T-helper 1 cell treated with Interleukin-12 subunit alpha and Interleukin-12 subunit beta and Interleukin-4 antibody, amounts not matched to agents 30 μg/mL and 1 μg/mL, for 36 hours (primary cell): ENCODE results near the gene MPZL1.
"Not testable (repeated sequence)": the region's sequence is repeated elsewhere in the genome, so short reads cannot be mapped to it uniquely, and the experiment has no call there.

Experiments used
- H3K27ac Mint-ChIP-seq: one replicate; pipeline ENCODE4 v1.8.0; 2021; ENCODE audit warnings: mild to moderate bottlenecking, mixed read lengths
- H3K27me3 Mint-ChIP-seq: one replicate; pipeline ENCODE4 v1.8.0; 2021; ENCODE audit warnings: low read depth, mixed read lengths
- H3K36me3 Mint-ChIP-seq: one replicate; pipeline ENCODE4 v1.8.0; 2021; ENCODE audit warnings: low read depth, mixed read lengths
- H3K4me1 Mint-ChIP-seq: one replicate; pipeline ENCODE4 v1.8.0; 2021; ENCODE audit warnings: low read depth, mixed read lengths
- H3K4me3 Mint-ChIP-seq: one replicate; pipeline ENCODE4 v1.8.0; 2021; ENCODE audit warnings: mild to moderate bottlenecking, moderate library complexity, mixed read lengths
- H3K9me3 Mint-ChIP-seq: one replicate; pipeline ENCODE4 v1.8.0; 2021; ENCODE audit warnings: mixed read lengths

MPZL1 gene

DNA sequence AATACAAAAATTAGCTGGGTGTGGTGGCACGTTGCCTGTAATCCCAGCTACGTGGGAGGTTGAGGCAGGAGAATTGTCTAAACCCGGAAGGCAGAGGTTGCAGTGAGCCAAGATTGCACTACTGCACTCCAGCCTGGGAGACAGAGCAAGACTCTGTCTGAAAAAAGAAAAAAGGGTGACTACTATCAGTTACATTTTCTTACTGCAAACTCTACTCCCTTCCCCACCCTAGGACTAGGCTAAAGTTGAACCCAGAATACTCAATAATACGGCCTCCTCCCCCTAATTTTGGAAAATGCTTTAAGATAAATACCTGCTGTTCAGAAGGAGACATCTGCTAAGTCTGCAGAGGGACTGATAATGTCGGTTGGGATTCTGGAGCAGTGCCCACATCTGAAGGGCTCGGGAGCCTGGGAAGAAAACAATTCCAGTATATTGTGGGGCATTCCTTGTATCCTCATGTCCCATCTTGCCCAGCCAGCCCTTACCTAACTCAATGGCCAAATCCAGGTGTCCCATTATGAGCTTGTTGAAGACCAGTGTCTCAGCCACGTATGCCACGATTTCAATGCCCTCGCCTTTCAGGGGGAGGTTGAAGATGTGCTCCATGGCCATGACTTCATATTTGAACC lies 102.5 kb downstream of the MPZL1 start:
- peaks cover 16% of the 10 kb centered on the region for H3K4me1 Mint-ChIP-seq

DNA sequence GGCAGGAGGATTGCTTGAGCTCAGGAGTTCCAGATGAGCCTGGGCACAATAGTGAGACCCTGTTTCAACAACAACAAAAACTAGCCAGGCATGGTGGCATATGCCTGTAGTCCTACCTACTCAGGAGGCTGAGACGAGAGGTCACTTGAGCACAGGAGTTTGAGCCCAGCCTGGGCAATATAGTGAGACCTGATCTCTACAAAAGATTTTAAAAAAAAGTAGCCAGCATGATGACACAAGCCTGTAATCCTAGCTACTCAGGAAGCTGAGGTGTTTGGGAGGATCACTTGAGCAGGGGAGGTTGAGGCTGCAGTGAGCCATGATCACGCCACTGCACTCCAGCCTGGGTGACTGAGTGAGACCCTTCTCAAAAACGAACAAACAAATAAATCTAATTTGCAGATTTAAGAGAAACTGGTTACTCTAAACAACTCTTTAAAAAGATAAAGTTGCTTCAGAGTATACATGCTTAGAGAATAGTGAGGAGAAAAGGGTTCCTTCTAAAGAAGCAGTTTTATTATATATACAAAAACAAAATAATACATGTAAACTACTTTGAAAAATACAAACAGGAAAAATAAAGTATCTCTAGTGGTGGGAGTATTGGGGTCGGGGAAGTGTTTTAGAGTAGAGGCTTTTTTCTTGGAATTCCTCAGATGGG lies 103.8 kb downstream of the MPZL1 start:
- no peak overlapping the region for H3K27ac Mint-ChIP-seq
- peaks cover 7% of the 10 kb centered on the region for H3K27me3 Mint-ChIP-seq
- H3K36me3 Mint-ChIP-seq = no peaks in the 10 kb centered on the region
- peaks cover 14% of the 10 kb centered on the region for H3K4me1 Mint-ChIP-seq
- H3K9me3 Mint-ChIP-seq = no peaks in the 10 kb centered on the region
- H3K4me3 Mint-ChIP-seq = no peak overlapping the region

More for the DNA sequence above, 102.5 kb downstream of the MPZL1 start:
- Mint-ChIP-seq H3K9me3 (no peaks in the 10 kb centered on the region), H3K27me3 (peaks cover 8% of the 10 kb centered on the region), H3K27ac (no peak overlapping the region), H3K36me3 (peaks cover 2% of the 10 kb centered on the region), H3K4me3 (no peak overlapping the region)

DNA sequence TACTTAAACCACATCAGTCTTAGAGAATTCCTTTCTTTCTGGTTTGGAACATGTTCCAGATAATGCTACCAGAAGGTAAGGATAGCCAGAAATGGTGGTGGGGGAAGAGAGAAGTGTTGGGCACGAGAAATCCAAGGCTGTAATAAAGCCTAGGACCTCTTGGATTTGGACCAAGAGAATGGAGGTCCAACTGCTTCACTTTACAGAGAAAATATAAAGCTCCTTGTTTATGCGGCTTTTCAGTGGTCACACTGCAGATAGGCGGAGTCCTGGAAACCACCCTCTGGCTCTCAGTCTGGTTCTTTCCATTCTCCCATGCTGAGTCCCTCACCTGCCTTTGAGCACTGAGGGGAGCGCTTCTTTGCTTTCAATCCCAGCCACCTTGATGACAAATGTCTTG lies 104.3 kb downstream of the MPZL1 start:
- Mint-ChIP-seq H3K27ac (no peak overlapping the region), H3K4me1 (peaks cover 14% of the 10 kb centered on the region), H3K4me3 (no peak overlapping the region), H3K27me3 (peaks cover 4% of the 10 kb centered on the region), H3K36me3 (no peaks in the 10 kb centered on the region), H3K9me3 (no peaks in the 10 kb centered on the region)

DNA sequence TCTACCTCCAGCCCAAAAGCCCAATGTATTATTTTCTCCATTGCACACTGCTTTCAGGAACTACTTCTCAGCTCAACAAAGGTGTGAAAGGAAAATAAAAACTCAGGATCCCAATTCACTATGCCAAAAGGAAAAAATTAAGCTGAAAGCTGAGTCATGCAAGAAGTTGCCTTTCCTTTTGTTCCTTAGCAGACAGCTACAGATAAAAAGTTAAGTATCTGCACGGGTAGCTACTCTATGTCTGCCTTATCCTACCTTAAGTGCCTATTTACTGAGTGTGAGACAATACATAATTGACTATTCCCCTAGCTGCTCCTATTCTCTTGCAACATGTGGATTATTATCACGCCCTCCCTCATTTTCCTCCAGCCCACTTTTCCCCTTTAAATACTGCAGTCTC lies 108.1 kb downstream of the MPZL1 start:
- no peak overlapping the region for H3K27ac Mint-ChIP-seq
- peaks cover 4% of the 10 kb centered on the region for H3K36me3 Mint-ChIP-seq
- no peaks in the 10 kb centered on the region for H3K27me3 Mint-ChIP-seq
- peaks cover 1% of the 10 kb centered on the region for H3K4me1 Mint-ChIP-seq
- H3K9me3 Mint-ChIP-seq = no peaks in the 10 kb centered on the region
- no peak overlapping the region for H3K4me3 Mint-ChIP-seq

DNA sequence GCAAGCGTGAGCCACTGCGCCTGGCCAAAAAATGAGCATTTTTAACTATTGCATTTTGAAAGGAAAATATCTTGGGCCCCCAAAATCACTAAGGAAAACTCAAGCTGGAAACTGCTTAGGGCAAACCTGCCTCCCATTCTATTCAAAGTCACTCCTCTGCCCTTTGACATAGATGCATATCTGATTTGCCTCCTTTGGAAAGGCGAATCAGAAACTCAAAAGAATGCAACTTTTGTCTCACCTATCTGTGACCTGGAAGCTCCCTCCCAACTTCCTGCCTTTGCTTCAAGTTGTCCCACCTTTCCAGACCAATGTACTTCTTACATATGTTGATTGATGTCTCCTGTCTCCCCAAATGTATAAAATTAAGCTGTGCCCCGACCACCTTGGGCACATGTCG lies 108.9 kb downstream of the MPZL1 start:
- not testable (repeated sequence) for H3K36me3 Mint-ChIP-seq, H3K9me3 Mint-ChIP-seq, H3K27ac Mint-ChIP-seq, H3K27me3 Mint-ChIP-seq, H3K4me3 Mint-ChIP-seq, H3K4me1 Mint-ChIP-seq

DNA sequence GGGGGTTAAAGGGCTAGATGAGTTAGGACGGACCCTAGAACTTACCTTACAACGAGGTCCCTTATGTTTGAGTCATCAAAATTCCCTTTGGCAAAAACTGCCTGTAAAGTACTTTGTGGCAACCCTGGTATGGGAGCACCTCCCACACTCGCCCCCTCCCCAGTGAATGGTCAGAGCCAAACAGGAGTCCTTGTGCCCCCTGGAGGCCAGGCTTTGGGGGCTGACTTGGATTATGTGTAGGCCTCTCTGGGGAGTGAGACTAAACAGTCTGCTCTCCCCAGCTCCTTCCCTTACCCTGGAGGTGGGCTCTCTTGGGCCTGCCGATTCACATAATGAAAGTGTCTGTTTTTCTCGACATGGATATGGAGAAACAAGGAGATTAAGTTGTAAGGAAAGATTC lies 110.9 kb downstream of the MPZL1 start:
- Mint-ChIP-seq H3K27me3 (no peaks in the 10 kb centered on the region), H3K27ac (no peak overlapping the region), H3K36me3 (peaks cover 4% of the 10 kb centered on the region), H3K9me3 (no peaks in the 10 kb centered on the region), H3K4me3 (no peak overlapping the region), H3K4me1 (peaks cover 8% of the 10 kb centered on the region)

DNA sequence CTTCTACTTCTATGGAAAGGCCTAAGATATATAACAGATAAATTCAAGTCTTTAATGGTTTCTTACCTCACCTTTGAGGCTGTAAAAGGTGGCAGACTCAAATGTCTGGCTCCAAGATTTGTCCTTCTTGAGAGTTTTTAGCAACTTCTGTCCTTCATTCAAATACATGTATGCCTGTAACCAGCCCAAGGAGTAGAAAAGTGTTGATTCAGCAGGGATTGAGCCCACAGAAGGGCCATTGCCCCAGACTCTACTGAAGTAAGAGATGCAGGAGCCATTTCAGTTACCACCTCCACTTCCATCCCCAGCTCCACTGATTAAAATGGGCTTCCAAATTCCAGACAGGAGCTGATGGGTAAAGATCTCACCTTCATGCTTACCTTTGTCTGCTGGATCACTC lies 112.1 kb downstream of the MPZL1 start:
- Mint-ChIP-seq H3K4me1 (peaks cover 8% of the 10 kb centered on the region), H3K9me3 (no peaks in the 10 kb centered on the region), H3K4me3 (no peak overlapping the region), H3K27me3 (peaks cover 8% of the 10 kb centered on the region), H3K27ac (no peak overlapping the region), H3K36me3 (peaks cover 4% of the 10 kb centered on the region)

DNA sequence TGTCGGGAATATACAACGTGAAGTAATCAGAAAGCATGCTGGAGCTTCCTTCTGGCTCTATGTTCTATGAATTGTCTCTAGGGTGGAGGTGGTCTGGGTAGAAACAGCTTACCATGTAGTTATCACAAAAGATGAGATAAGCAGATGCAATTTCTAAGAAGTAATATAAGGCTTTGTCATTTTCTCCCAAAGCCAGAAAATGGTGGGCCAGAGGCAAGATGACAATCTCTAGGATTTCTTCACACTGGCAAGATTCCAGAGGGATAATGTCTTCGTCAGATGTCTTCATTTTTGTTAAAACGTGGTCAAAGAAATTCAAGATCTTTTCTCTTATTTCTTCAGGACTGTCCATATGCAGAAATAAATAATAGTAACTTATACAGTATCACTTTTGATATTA lies 114.4 kb downstream of the MPZL1 start:
- Mint-ChIP-seq H3K27me3 (peaks cover 14% of the 10 kb centered on the region), H3K9me3 (no peaks in the 10 kb centered on the region)

DNA sequence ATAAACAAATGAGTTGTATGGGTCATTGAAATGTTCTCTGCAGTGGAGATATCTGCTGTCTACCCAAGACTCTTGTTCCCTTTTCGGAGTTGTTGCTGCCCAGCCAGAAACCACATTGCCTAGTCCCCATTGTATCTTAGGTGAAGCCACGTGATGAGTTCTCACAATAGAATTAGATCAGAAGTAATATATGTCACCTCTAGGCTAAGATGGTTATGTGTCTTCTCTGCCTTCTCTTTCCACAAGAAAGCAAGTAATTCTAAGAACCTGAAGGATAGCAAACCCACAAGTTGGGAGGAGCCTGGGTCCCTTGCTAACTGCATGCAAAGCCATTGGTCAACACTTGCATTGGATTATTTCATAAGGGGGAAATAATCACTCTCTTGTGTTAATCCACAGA lies 115.5 kb downstream of the MPZL1 start:
- peaks cover 6% of the 10 kb centered on the region for H3K4me1 Mint-ChIP-seq
- no peak overlapping the region for H3K4me3 Mint-ChIP-seq
- no peaks in the 10 kb centered on the region for H3K9me3 Mint-ChIP-seq
- H3K36me3 Mint-ChIP-seq = peaks cover 4% of the 10 kb centered on the region
- H3K27ac Mint-ChIP-seq = no peak overlapping the region
- peaks cover 14% of the 10 kb centered on the region for H3K27me3 Mint-ChIP-seq

More for the DNA sequence above, 114.4 kb downstream of the MPZL1 start:
- H3K27ac Mint-ChIP-seq = no peak overlapping the region
- H3K4me1 Mint-ChIP-seq = peaks cover 6% of the 10 kb centered on the region
- H3K4me3 Mint-ChIP-seq = no peak overlapping the region
- H3K36me3 Mint-ChIP-seq = peaks cover 4% of the 10 kb centered on the region

DNA sequence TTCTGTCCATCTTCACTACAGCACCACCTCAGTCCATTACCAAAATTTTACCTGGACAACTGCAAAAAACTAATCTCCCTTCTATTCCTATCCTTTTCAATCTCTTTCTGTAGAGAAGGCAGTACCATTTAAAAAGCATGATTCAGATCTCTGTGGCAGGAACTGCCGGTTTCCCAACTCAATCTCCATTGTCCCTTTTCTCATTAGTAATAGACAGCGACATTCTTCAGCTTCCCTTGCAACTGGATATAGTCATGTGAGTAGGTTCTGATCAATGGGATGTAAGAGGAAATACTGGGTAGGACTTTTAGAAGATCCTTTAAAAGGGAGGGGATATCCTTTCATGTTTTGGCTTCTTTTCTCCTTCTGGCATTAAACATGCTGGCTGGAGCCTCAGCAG lies 117.2 kb downstream of the MPZL1 start:
- H3K27ac Mint-ChIP-seq = no peak overlapping the region
- peaks cover 4% of the 10 kb centered on the region for H3K36me3 Mint-ChIP-seq
- H3K9me3 Mint-ChIP-seq = no peaks in the 10 kb centered on the region

More for the DNA sequence above, 117.2 kb downstream of the MPZL1 start:
- Mint-ChIP-seq H3K4me3 (no peak overlapping the region), H3K27me3 (peaks cover 14% of the 10 kb centered on the region), H3K4me1 (peaks cover 6% of the 10 kb centered on the region)
